OCI-LY1 (cell line): ENCODE results near the gene LRRC32.

Experiments used
- H2AFZ ChIP-seq: fragments of 200-600 bp; sonication (generic), shearing (Covaris generic); 2 replicates; pipeline ENCODE4 v1.6.0; 2014; ENCODE audit warnings: antibody characterized with exemption, mild to moderate bottlenecking, low read length
- H3F3A ChIP-seq: fragments of 200-600 bp; sonication (generic), shearing (Covaris generic); 2 replicates; pipeline ENCODE4 v1.6.0; 2014; ENCODE audit warnings: mild to moderate bottlenecking, antibody characterized with exemption, low read length, moderate library complexity; ENCODE audit not compliant: insufficient read depth
- H3K27ac ChIP-seq: fragments of 200-600 bp; sonication (generic); 2 replicates; pipeline ENCODE4 v1.5.1; 2014; ENCODE audit warnings: low read length, mixed run types, mild to moderate bottlenecking, low read depth; ENCODE audit not compliant: poor library complexity, severe bottlenecking
- H3K27me3 ChIP-seq: fragments of 200-600 bp; sonication (generic); 2 replicates; pipeline ENCODE4 v1.6.0; 2014; ENCODE audit warnings: antibody characterized with exemption, mild to moderate bottlenecking, low read length, moderate library complexity; ENCODE audit not compliant: insufficient read depth
- H3K36me3 ChIP-seq: fragments of 200-600 bp; sonication (generic); 2 replicates; pipeline ENCODE4 v1.6.1; 2014; ENCODE audit warnings: mild to moderate bottlenecking, antibody characterized with exemption, low read length, moderate library complexity, mixed read lengths; ENCODE audit not compliant: insufficient read depth
- H3K4me1 ChIP-seq: fragments of 200-600 bp; sonication (generic); 2 replicates; pipeline ENCODE4 v1.5.1; 2014; ENCODE audit warnings: mild to moderate bottlenecking, low read length, moderate library complexity; ENCODE audit not compliant: insufficient read depth, severe bottlenecking
- H3K4me2 ChIP-seq: fragments of 200-600 bp; sonication (generic), shearing (Covaris generic); 2 replicates; pipeline ENCODE4 v1.6.1; 2014; ENCODE audit warnings: low read length
- H3K4me3 ChIP-seq: fragments of 200-600 bp; sonication (generic); 2 replicates; pipeline ENCODE4 v1.5.1; 2014; ENCODE audit warnings: low read length, low read depth, mild to moderate bottlenecking, mixed read lengths; ENCODE audit not compliant: poor library complexity, severe bottlenecking
- H3K79me2 ChIP-seq: fragments of 200-600 bp; shearing (Covaris generic); 2 replicates; pipeline ENCODE4 v1.6.1; 2016; ENCODE audit warnings: mixed run types, low read length, mixed read lengths; ENCODE audit not compliant: insufficient read depth
- H3K9ac ChIP-seq: fragments of 200-600 bp; sonication (generic), shearing (Covaris generic); 2 replicates; pipeline ENCODE4 v1.6.1; 2014; ENCODE audit warnings: mild to moderate bottlenecking, low read length, mixed read lengths
- H3K9me2 ChIP-seq: fragments of 200-600 bp; sonication (generic), shearing (Covaris generic); 2 replicates; pipeline ENCODE4 v1.6.1; 2014; ENCODE audit warnings: low read depth, mild to moderate bottlenecking, low read length, mixed read lengths
- H3K9me3 ChIP-seq: fragments of 200-600 bp; shearing (Covaris generic); 2 replicates; pipeline ENCODE4 v1.6.1; 2014; ENCODE audit warnings: low read length, mixed read lengths
- H4K20me1 ChIP-seq: fragments of 200-600 bp; sonication (generic), shearing (Covaris generic); 2 replicates; pipeline ENCODE4 v1.6.0; 2016; ENCODE audit warnings: mild to moderate bottlenecking, low read length; ENCODE audit not compliant: insufficient read depth
- EZH2 ChIP-seq: fragments of 200-600 bp; sonication (generic), shearing (Covaris generic); IDR thresholded peaks from 2 replicates; pipeline ENCODE4 v1.8.0; 2017; ENCODE audit warnings: borderline replicate concordance, mixed run types, mild to moderate bottlenecking, antibody characterized with exemption, low read length, moderate library complexity, mixed read lengths
- TF ChIP-seq, protein P1 (sequence below): fragments of 200-600 bp; sonication (generic), shearing (Covaris generic); IDR thresholded peaks from 2 replicates; pipeline ENCODE4 v1.5.1; 2017; ENCODE audit warnings: mild to moderate bottlenecking, antibody characterized with exemption, low read length, moderate library complexity, mixed read lengths

Gene LRRC32

DNA sequence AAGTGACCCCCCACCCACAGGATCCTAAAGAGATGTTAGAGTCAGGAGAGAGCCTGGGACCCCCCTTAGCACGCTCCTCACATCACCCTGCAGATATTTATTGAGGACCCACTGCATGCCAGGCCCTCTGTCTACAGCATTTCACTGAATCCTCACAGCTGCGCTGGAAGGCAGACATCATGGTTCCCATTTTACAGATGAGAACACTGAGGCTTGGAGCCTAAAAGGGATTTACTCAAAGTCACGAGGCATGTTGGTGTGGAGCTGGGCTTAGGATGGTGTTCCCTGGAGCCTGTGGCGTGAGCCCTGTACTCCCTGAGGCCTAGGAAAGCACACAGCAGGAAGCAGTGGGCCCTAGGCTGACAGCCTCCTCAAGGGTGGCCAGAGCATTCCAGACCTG lies 39.2 kb upstream of the LRRC32 start:
- Histone ChIP-seq H3K4me3 (no peak overlapping the region), H3K27ac (no peak overlapping the region), H3K27me3 (no peaks in the 10 kb centered on the region), H3F3A (no peaks in the 10 kb centered on the region), H3K9me2 (no peaks in the 10 kb centered on the region), H3K79me2 (no peaks in the 10 kb centered on the region), H3K9me3 (no peaks in the 10 kb centered on the region), H3K9ac (no peak overlapping the region), H3K4me2 (no peak overlapping the region), H3K36me3 (no peaks in the 10 kb centered on the region), H3K4me1 (no peaks in the 10 kb centered on the region), H4K20me1 (no peaks in the 10 kb centered on the region), H2AFZ (no peak overlapping the region)
- TF ChIP-seq, protein P1, sequence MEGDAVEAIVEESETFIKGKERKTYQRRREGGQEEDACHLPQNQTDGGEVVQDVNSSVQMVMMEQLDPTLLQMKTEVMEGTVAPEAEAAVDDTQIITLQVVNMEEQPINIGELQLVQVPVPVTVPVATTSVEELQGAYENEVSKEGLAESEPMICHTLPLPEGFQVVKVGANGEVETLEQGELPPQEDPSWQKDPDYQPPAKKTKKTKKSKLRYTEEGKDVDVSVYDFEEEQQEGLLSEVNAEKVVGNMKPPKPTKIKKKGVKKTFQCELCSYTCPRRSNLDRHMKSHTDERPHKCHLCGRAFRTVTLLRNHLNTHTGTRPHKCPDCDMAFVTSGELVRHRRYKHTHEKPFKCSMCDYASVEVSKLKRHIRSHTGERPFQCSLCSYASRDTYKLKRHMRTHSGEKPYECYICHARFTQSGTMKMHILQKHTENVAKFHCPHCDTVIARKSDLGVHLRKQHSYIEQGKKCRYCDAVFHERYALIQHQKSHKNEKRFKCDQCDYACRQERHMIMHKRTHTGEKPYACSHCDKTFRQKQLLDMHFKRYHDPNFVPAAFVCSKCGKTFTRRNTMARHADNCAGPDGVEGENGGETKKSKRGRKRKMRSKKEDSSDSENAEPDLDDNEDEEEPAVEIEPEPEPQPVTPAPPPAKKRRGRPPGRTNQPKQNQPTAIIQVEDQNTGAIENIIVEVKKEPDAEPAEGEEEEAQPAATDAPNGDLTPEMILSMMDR = no peak
- no peak for TF ChIP-seq EZH2

DNA sequence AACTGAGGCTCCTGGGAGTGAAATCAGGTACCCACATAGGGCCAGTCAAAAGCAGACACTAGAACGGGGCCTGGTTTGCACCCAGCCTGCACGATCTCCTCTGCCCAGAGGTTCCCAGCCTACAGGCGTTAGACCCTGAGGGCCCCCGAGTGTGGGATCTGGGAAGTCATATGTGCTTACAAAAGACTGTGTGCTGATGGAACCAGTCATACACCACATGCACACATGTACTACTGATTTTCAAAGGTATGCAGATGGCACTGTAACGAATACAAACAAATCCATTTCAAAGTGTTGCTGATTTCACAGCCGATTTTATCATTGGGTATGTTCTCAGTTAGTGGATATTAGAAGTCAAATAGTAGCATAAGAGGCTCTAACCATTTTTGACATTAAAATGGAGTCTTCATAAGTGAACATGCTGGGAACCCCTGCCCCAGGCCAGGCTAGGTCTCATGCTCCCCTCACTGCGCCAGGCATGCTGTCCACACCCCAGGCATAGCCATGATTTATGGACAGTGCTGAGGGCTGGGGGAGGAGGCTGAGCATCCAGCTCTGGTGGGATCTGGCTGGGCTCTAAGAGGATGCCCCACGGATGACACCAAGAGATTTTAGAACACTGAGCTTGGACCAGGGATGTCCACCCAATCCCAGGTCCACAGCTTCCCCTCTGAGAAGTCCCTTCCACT lies 38.6 kb upstream of the LRRC32 start:
- Histone ChIP-seq H3K4me3 (no peak overlapping the region), H3K4me1 (no peaks in the 10 kb centered on the region), H3K36me3 (no peaks in the 10 kb centered on the region), H3K9me2 (no peaks in the 10 kb centered on the region), H2AFZ (no peak overlapping the region), H4K20me1 (no peaks in the 10 kb centered on the region), H3K79me2 (no peaks in the 10 kb centered on the region), H3K9ac (no peak overlapping the region), H3K27me3 (no peaks in the 10 kb centered on the region), H3K9me3 (no peaks in the 10 kb centered on the region), H3K27ac (no peak overlapping the region), H3F3A (no peaks in the 10 kb centered on the region), H3K4me2 (no peak overlapping the region)
- no peak for TF ChIP-seq EZH2
- TF ChIP-seq, protein P1 = no peak

DNA sequence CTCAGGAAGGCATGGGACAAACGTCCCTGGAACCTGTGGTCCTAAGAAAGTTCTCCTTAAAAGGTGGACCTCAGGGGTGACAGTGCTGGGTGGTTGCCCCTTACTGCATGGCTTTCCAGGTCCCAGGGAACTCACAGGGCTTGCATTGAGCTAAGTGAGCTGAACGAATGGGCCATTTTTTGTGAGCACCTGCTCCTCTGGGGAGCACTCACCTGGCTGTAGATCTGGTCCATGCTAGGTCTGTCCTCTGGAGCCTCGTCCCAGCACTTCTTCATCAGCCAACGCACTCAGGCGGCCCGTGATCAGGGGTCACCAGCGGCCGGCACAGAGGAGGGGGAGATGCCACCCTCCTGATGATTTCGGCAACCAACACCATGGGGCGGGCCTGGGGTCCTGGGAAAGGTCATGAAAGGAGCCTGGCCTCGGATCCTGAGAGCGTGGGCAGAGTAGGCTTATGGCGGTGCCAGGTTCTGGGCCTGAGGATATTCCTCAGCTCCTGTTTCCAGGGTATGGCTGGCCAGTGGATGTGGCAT lies 36.8 kb upstream of the LRRC32 start:
- no peak overlapping the region for H3K9ac ChIP-seq
- TF ChIP-seq, protein P1 = no peak
- TF ChIP-seq EZH2 = no peak

More for the DNA sequence above, 36.8 kb upstream of the LRRC32 start:
- H3K36me3 ChIP-seq = no peaks in the 10 kb centered on the region
- H3K4me2 ChIP-seq = no peak overlapping the region
- no peaks in the 10 kb centered on the region for H3F3A ChIP-seq
- no peaks in the 10 kb centered on the region for H3K4me1 ChIP-seq
- H3K4me3 ChIP-seq = no peak overlapping the region
- no peak overlapping the region for H3K27ac ChIP-seq
- H3K27me3 ChIP-seq = no peaks in the 10 kb centered on the region
- no peaks in the 10 kb centered on the region for H3K79me2 ChIP-seq
- no peak overlapping the region for H2AFZ ChIP-seq
- no peaks in the 10 kb centered on the region for H3K9me3 ChIP-seq
- H3K9me2 ChIP-seq = no peaks in the 10 kb centered on the region
- no peaks in the 10 kb centered on the region for H4K20me1 ChIP-seq
